IPS-18a (cell line): Measurements from ENCODE around the gene DZIP1.

Experiments
- H3K27ac ChIP-seq: one replicate; pipeline ENCODE4 v1.5.1; 2013; ENCODE audit warnings: low read length
- H3K27me3 ChIP-seq: one replicate; pipeline ENCODE4 v1.6.1; 2013; ENCODE audit warnings: mild to moderate bottlenecking, low read length; ENCODE audit not compliant: control insufficient read depth, insufficient read depth
- H3K36me3 ChIP-seq: one replicate; pipeline ENCODE4 v1.6.1; 2013; ENCODE audit warnings: low read depth, low read length; ENCODE audit not compliant: control insufficient read depth
- H3K4me1 ChIP-seq: one replicate; pipeline ENCODE4 v1.6.1; 2013; ENCODE audit warnings: low read depth, low read length; ENCODE audit not compliant: control insufficient read depth
- H3K4me3 ChIP-seq: one replicate; pipeline ENCODE4 v1.5.1; 2013; ENCODE audit warnings: low read length
- H3K9ac ChIP-seq: one replicate; pipeline ENCODE4 v1.6.1; 2013; ENCODE audit warnings: mild to moderate bottlenecking, low read length, moderate library complexity
- H3K9me3 ChIP-seq: one replicate; pipeline ENCODE4 v1.6.1; 2013; ENCODE audit warnings: low read depth, low read length; ENCODE audit not compliant: control insufficient read depth

Gene DZIP1

DNA sequence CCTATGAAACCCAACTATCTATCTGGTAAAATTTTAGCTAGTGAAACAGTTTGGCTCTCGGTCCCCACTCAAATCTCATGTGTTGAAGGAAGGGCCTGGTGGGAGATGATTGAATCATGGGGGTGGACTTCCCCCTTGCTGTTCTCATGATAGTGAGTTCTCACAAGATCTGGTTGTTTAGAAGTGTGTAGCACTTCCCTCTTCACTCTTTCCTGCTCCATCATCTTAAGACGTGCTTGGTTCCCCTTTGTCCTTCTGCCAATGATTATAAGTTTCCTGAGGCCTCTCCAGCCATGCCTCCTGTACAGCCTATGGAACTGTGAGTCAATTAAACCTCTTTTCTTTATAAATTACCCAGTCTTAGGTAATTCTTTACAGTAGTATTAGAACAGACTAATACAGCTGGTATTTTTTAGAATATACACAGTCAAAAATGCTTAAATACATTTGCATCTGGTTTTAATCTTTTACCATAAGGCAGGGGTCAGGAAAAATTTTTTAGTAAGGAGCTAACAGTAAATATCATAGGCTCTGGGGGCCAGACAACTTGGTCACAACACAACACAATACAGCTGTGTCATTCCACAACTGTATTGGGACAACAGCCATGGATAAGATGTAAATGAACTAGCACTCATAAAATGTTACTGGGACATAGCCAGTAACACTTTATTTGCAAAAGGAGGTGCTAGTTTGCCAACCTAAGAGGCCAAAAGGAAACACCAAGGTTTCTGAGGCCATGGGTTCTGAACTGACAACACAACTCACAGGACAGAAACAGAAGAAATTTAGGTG, 24.3 kb downstream of the DZIP1 start:
- no peak overlapping the region for H3K4me3 ChIP-seq
- H3K27me3 ChIP-seq = no peaks in the 10 kb centered on the region
- no peaks in the 10 kb centered on the region for H3K9me3 ChIP-seq
- H3K4me1 ChIP-seq = no peaks in the 10 kb centered on the region
- H3K27ac ChIP-seq = no peak overlapping the region
- peaks cover 72% of the 10 kb centered on the region for H3K36me3 ChIP-seq
- H3K9ac ChIP-seq = no peak overlapping the region

DNA sequence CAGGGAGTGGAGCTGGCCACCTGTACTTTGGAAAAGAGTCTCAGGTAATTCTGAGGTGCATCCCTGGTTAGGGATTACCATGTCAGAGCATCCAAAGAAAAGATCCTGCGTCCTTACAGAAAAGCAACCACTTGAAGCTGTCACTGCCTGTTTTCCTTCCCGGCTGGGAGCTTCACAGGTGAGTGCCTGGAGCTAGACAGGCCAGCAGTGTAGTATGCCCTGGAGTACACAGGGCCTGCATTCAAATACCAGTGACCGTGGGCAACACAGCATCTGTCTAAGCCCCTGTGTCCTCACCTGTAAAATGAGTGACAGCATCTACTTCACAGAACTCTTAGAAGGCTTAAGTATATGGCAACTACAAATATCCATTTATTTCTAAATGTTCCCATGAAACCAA, 29.0 kb downstream of the DZIP1 start:
- Histone ChIP-seq H3K4me1 (no peaks in the 10 kb centered on the region), H3K4me3 (no peak overlapping the region), H3K36me3 (peaks cover 57% of the 10 kb centered on the region), H3K27me3 (no peaks in the 10 kb centered on the region), H3K9me3 (no peaks in the 10 kb centered on the region), H3K9ac (no peak overlapping the region), H3K27ac (no peak overlapping the region)

DNA sequence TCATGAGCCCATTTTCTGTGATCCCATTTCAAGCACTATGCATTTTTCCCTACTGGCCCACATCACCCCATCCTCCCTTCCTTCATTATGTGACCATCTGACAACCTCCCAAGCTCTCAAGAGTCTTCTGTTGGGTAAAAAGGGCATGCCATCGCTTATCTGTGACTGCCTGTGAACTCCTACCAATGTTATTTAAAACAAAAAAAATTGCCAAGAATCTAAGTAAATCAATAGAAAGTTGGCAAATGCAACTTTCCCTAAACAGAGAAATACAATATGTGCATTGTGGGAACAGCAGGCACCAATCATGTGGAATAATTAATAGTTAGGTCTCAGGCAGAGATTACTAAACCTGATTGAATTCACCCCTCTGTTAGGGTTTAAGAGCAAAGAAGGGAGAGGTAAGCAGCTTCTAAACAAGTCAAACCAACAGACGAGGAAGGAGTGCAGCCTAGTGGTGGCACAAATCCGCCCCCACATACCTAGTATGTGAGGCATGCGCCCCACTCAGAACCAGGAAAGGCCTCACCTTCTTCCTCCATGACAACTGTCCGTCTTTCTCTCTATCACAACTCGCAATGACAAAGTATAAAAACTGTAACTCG, 29.8 kb downstream of the DZIP1 start:
- Histone ChIP-seq H3K27ac (no peak overlapping the region), H3K36me3 (peaks cover 57% of the 10 kb centered on the region), H3K9ac (no peak overlapping the region), H3K27me3 (no peaks in the 10 kb centered on the region), H3K4me1 (no peaks in the 10 kb centered on the region), H3K4me3 (no peak overlapping the region), H3K9me3 (no peaks in the 10 kb centered on the region)

DNA sequence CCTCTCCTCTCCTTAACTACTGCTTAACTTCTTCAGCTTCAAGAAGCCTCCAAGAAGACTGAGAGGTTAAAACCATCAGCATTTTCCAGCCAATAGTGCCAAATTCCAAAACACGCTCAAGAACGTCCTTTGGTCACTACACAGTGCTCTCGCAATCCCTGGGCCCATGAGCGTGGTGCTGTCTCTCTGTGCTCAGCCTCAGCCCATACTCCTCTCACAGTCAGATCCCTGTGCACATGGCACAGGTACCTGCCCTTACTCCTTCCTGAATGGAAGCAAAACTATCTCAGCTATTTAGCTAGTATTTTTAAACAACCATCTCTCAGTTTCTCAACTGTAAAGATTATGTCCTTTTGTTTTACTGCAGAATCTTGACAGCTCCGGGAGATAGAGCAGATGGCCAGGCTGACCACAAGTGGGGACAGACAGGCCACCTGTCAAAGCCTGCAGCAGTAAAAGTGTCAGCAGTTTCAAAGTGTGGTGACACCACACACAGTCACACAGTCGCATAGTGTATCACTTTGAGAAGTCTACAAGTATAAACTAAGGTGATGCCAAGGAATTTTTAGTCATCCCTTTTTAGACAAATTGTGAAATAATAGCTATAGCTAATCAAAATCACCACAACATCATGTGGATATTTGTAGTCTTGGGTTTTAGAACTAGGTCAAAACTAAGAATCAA, 35.7 kb downstream of the DZIP1 start:
- Histone ChIP-seq H3K4me3 (no peak overlapping the region), H3K9ac (no peak overlapping the region), H3K4me1 (no peaks in the 10 kb centered on the region)

DNA sequence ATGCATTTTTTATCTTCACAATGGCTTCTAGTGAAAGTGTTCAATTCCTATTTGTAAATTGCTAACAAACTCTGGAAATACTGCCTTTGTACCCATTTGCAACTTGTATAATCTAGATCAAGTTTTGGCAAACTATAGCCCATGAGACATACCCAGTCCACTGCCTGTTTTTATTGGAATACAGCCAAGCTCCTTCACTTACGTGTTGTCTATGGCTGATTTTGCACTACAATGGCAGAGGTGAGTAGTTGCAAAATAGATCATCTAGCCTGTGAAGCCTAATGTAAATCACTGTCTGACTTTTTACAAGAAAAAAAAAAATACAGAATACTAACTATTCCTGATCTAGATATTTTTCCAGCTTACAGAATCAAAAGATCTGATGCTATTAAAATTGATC, 37.1 kb downstream of the DZIP1 start:
- Histone ChIP-seq H3K27me3 (no peaks in the 10 kb centered on the region), H3K4me3 (no peak overlapping the region), H3K4me1 (no peaks in the 10 kb centered on the region), H3K36me3 (peaks cover 69% of the 10 kb centered on the region), H3K9ac (no peak overlapping the region), H3K27ac (no peak overlapping the region), H3K9me3 (no peaks in the 10 kb centered on the region)

More for the DNA sequence above, 35.7 kb downstream of the DZIP1 start:
- no peak overlapping the region for H3K27ac ChIP-seq
- H3K9me3 ChIP-seq = no peaks in the 10 kb centered on the region
- H3K36me3 ChIP-seq = peaks cover 64% of the 10 kb centered on the region
- no peaks in the 10 kb centered on the region for H3K27me3 ChIP-seq

DNA sequence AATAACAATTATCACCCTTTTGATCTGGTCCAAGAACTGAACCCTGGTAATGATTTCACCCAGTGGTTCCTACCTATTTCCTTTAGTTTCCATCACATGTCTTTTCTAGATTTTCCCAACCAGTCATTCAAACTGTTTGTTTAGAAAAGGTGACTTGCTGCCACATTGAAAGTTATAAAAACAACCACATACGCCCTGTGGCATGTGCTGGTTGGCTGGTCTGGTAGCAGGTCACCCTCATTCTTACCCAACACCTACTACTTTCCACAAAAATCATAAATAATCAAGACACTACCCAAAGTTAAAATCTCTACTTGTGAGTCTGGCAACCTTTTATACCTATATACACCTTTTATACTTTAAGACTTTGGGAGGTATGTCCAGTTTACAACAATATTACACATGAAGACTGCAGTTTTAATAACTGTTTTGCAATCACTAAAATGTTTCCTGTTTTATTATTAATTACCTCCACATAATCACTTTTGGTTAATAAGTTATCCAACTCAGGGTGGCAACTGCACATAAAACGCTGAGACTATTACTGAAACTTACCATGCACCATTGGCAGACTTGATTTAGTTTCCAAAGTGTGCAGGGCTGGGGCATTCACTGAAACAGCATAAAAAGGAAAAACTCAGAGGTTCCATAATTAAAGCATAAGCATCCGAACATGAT, 38.9 kb downstream of the DZIP1 start:
- Histone ChIP-seq H3K4me1 (no peaks in the 10 kb centered on the region), H3K36me3 (peaks cover 63% of the 10 kb centered on the region), H3K4me3 (no peak overlapping the region), H3K9ac (no peak overlapping the region), H3K27ac (no peak overlapping the region), H3K9me3 (no peaks in the 10 kb centered on the region), H3K27me3 (no peaks in the 10 kb centered on the region)

DNA sequence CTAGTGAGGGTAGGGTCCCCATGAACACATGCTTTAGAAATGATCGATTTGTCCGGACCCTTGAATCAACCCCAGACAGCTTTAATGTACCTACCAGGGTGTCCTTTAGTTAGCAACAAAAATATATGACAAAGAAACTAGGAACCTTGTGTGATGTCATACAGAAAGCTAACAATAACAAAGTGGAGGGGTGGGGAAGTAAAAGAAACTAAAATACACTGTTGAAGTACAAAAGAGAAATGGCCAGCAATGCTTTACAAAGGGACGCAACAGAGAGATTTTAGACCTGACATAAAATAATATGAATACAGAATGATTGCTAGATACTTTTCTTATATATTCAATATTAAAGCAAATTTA, 40.0 kb downstream of the DZIP1 start:
- H3K27ac ChIP-seq = no peak overlapping the region

DNA sequence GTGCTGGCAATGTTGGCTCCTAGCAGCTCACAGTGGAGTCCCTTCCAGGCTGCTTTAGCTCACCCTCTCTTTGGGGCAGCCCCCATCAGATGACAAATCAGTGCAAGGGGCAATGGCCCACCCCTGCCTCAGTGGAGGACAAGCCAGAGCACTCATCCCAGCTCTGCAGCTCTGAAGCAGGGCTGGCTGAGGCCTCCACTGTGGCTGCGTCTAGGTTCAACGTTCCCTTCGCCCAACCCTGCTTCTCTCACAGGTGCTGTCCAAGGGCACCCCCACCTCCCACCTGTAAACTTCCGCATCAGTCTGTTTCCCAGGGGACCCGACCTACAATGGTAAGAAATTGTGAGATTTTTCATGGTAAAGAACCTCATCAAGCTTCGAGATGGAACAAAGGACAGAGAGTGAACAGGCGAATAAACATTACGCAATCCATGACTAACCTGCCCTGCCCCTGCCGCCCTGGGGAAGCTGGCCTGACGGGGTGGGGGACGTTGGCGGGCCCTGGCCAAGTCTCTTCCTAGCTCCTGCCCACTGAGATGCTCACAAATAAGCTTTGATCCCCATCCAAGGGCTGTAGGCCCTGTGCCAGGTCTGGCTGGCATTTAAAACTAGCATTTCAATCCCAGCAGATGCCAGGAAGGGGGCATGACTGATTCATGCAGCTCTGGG, 40.5 kb downstream of the DZIP1 start:
- H3K27ac ChIP-seq = no peak overlapping the region
- peaks cover 62% of the 10 kb centered on the region for H3K36me3 ChIP-seq
- H3K9ac ChIP-seq = no peak overlapping the region
- no peaks in the 10 kb centered on the region for H3K9me3 ChIP-seq
- H3K27me3 ChIP-seq = no peaks in the 10 kb centered on the region
- H3K4me1 ChIP-seq = no peaks in the 10 kb centered on the region
- H3K4me3 ChIP-seq = no peak overlapping the region

More for the DNA sequence above, 40.0 kb downstream of the DZIP1 start:
- no peaks in the 10 kb centered on the region for H3K9me3 ChIP-seq
- H3K4me1 ChIP-seq = no peaks in the 10 kb centered on the region
- peaks cover 61% of the 10 kb centered on the region for H3K36me3 ChIP-seq
- H3K4me3 ChIP-seq = no peak overlapping the region
- no peak overlapping the region for H3K9ac ChIP-seq
- H3K27me3 ChIP-seq = no peaks in the 10 kb centered on the region

DNA sequence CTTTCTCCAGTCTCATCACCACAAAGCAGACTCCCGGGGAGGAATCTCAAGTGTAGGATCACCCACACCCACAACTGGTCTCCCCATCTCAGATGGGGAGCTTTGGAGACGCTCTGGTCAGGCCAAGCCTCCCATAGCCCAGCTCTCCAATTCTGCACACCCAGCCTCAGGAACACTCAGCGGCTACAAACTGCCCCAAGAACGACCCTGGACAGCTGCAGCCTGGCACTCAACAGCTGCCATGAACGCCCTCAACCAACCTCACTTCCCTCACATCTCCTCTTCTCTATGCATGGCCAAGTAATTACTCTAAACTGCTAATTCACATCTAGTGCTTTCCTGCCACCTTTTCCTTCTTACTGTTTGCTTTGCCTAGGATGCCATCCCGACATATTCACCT, 42.6 kb downstream of the DZIP1 start:
- Histone ChIP-seq H3K4me3 (no peak overlapping the region), H3K4me1 (no peaks in the 10 kb centered on the region), H3K9ac (no peak overlapping the region), H3K27me3 (no peaks in the 10 kb centered on the region), H3K9me3 (no peaks in the 10 kb centered on the region), H3K27ac (no peak overlapping the region), H3K36me3 (peaks cover 61% of the 10 kb centered on the region)

DNA sequence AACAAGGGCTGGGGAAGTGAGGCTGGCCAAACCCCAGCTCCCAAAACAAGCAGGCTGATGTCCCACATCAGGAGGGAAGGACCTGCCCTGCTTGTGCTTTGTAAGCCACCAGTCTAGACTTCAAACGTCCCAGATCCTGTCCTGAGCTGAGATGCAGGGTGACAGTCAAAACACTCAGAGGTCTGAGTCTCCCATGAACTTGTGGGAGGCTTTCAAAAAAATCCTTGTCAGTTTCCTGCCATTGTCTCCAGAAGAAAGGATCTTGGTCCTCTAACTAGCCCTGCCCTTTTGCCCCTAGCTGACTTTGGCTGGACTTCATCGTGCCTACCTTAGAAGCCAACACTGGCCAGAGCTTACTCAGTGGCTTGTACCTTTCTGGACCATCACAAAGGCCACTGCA, 43.3 kb downstream of the DZIP1 start:
- Histone ChIP-seq H3K4me1 (no peaks in the 10 kb centered on the region), H3K36me3 (peaks cover 59% of the 10 kb centered on the region), H3K27me3 (no peaks in the 10 kb centered on the region), H3K9ac (no peak overlapping the region), H3K4me3 (no peak overlapping the region), H3K27ac (no peak overlapping the region), H3K9me3 (no peaks in the 10 kb centered on the region)

DNA sequence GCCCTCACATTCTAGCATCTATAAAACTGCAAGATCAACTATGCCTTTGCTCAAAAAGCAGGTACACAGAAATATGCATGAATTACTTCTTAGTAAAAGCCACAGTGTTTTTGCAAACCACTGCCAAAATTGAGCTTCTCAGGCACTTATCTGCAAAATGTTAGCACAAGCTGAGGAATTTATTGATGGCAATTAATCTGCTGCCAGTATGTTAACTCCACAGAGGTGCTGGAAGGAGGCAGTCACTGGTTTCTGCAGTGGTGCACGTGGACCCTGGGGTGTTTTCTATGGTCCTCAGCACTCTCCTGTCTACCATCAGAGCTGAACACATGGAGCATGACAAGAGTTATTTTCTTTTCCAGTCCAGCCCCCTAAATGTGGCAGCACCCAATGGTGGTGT, 47.8 kb downstream of the DZIP1 start:
- Histone ChIP-seq H3K4me1 (no peaks in the 10 kb centered on the region), H3K4me3 (no peak overlapping the region), H3K27me3 (no peaks in the 10 kb centered on the region), H3K9me3 (no peaks in the 10 kb centered on the region), H3K9ac (no peak overlapping the region), H3K27ac (no peak overlapping the region), H3K36me3 (peaks cover 48% of the 10 kb centered on the region)
